Thyroid gland (tissue), 4 donors: ENCODE measurements around the gene LHX4.

Source experiments
- CTCF ChIP-seq, 6 experiments: fragments of 200-600 bp in 3 of 6; fragments of 450-650 bp in 3 of 6; sonication (generic) in 3 of 6; IDR thresholded peaks; one replicate each; pipeline ENCODE4 v1.5.1; 2016 to 2019; ENCODE audit warnings: antibody characterized with exemption in 6 of 6, mild to moderate bottlenecking in 2 of 6, inconsistent platforms in 1 of 6, moderate library complexity in 1 of 6
- POLR2A ChIP-seq, 2 donors: fragments of 450-650 bp; IDR thresholded peaks; one replicate each; pipeline ENCODE4 v1.6.1; 2017; ENCODE audit warnings: antibody characterized with exemption in 2 of 2, mild to moderate bottlenecking in 2 of 2, moderate library complexity in 1 of 2

GRCh38 chr1:180213401-180214170 lies 16.5 kb upstream of the LHX4 start:
- TF ChIP-seq CTCF (IDR thresholded peaks at IDR 0.05) (no peak), POLR2A (IDR thresholded peaks at IDR 0.05) (no peak)
